ENCODE results near the gene ENTHD1. TPM values are rescaled to one million over a fixed set of nuclear protein-coding genes. Genes with fewer than 3 reads are reported as not detected.
A peak's percentile ranks its signal among the peaks of the same experiment; 100 is the strongest.

The ENTHD1 gene
- total and polyA plus RNA-seq, 9 of the 15 experiments (the other 6 are each of a cell fraction or from before 2014, with no cell fraction given): 0.13 to 0.98 (median 0.35) TPM

DNA sequence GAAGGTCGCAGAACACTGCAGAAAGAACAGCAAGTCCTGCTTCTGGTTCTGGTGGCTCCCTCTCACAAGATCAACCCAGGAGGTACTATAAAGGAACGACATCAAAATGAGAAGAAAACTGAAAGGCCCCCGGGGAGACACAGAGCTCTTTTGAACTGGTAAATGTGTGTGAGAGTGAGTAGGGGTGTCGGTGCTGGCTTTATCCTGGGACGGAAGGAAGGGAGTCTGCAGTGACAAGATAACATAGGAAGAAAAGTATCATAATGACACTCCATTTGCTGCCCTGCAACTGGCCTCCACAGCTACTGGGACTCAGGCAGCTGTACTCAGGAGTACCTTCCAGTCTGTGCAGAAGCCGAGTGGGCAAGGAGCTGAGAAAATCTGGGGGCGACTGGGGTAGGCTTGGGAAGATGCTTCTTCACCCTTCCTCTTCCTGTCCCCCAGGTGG, 60.9 kb downstream of the ENTHD1 start (continued):
- TF ChIP-seq YY1 (IDR thresholded peaks at IDR 0.05; ENCODE audit: borderline replicate concordance in 1 of 3, control insufficient read depth in 1 of 3, extremely low read depth in 1 of 3, insufficient read depth in 3 of 3, insufficient read length in 1 of 3, insufficient replicate concordance in 2 of 3, low read depth in 1 of 3, low read length in 2 of 3): peak in 1 of 3 experiments; percentile 51
- TF ChIP-seq BHLHE40 (IDR thresholded peaks at IDR 0.05; ENCODE audit: low read length): 0 out of 2 replicates have a peak, but pooled peaks have one; percentile 45
- TF ChIP-seq TBL1XR1 (IDR thresholded peaks at IDR 0.05; ENCODE audit: low read length in 2 of 2): peak; percentile 15 to 73; a peak in 3 of 4 replicates
- 0 out of 2 replicates have a peak, but pooled peaks have one; percentile 35 for TF ChIP-seq ZKSCAN8 (CRISPR knock-in tag; IDR thresholded peaks at IDR 0.05)
- no peak for TF ChIP-seq THRAP3 (IDR thresholded peaks at IDR 0.05; ENCODE audit: borderline replicate concordance)
- no peak for TF ChIP-seq NR1H2 (CRISPR knock-in tag; IDR thresholded peaks at IDR 0.05)
- TF ChIP-seq ZNF143 (CRISPR knock-in tag; IDR thresholded peaks at IDR 0.05): no peak
- TF ChIP-seq ZNF436 (CRISPR knock-in tag; IDR thresholded peaks at IDR 0.05): no peak
- TF ChIP-seq, protein P1, sequence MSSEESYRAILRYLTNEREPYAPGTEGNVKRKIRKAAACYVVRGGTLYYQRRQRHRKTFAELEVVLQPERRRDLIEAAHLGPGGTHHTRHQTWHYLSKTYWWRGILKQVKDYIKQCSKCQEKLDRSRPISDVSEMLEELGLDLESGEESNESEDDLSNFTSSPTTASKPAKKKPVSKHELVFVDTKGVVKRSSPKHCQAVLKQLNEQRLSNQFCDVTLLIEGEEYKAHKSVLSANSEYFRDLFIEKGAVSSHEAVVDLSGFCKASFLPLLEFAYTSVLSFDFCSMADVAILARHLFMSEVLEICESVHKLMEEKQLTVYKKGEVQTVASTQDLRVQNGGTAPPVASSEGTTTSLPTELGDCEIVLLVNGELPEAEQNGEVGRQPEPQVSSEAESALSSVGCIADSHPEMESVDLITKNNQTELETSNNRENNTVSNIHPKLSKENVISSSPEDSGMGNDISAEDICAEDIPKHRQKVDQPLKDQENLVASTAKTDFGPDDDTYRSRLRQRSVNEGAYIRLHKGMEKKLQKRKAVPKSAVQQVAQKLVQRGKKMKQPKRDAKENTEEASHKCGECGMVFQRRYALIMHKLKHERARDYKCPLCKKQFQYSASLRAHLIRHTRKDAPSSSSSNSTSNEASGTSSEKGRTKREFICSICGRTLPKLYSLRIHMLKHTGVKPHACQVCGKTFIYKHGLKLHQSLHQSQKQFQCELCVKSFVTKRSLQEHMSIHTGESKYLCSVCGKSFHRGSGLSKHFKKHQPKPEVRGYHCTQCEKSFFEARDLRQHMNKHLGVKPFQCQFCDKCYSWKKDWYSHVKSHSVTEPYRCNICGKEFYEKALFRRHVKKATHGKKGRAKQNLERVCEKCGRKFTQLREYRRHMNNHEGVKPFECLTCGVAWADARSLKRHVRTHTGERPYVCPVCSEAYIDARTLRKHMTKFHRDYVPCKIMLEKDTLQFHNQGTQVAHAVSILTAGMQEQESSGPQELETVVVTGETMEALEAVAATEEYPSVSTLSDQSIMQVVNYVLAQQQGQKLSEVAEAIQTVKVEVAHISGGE (CRISPR knock-in tag; IDR thresholded peaks at IDR 0.05): 0 out of 6 replicates have a peak, but pooled peaks of 1 of the 3 experiments have one; percentile 45
- no peak for TF ChIP-seq C11orf30 (IDR thresholded peaks at IDR 0.05; ENCODE audit: low read depth)
- peak in 1 of 2 experiments; percentile 46; a peak in 1 of 4 replicates for TF ChIP-seq HDAC1 (IDR thresholded peaks at IDR 0.05)
- peak; percentile 72 for TF ChIP-seq POLR2AphosphoS5 (IDR thresholded peaks at IDR 0.05; ENCODE audit: control insufficient read depth, insufficient read depth, low read depth, low read length)
- no peak for TF ChIP-seq HOXB6 (CRISPR knock-in tag; IDR thresholded peaks at IDR 0.05; ENCODE audit: borderline replicate concordance)
- TF ChIP-seq, protein P2, sequence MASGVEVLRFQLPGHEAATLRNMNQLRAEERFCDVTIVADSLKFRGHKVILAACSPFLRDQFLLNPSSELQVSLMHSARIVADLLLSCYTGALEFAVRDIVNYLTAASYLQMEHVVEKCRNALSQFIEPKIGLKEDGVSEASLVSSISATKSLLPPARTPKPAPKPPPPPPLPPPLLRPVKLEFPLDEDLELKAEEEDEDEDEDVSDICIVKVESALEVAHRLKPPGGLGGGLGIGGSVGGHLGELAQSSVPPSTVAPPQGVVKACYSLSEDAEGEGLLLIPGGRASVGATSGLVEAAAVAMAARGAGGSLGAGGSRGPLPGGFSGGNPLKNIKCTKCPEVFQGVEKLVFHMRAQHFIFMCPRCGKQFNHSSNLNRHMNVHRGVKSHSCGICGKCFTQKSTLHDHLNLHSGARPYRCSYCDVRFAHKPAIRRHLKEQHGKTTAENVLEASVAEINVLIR (CRISPR knock-in tag; IDR thresholded peaks at IDR 0.05): no peak
- TF ChIP-seq JUND (IDR thresholded peaks at IDR 0.05; ENCODE audit: borderline replicate concordance, low read depth, low read length): peak; percentile 73; the same call in 1 of the 2 replicates
- TF ChIP-seq JUND (tag; IDR thresholded peaks at IDR 0.05; ENCODE audit: borderline replicate concordance, low read depth, low read length): peak; percentile 49; the same call in 1 of the 3 replicates
- no peak for TF ChIP-seq ZNF41 (CRISPR knock-in tag; conservative IDR thresholded peaks at IDR 0.05)
- no peak for TF ChIP-seq NR3C1 (CRISPR knock-in tag; IDR thresholded peaks at IDR 0.05)
- peak; percentile 72; the same call in 1 of the 2 replicates for TF ChIP-seq KLF16 (IDR thresholded peaks at IDR 0.05)
- 0 out of 2 replicates have a peak, but pooled peaks have one; percentile 14 for TF ChIP-seq CREB1 (IDR thresholded peaks at IDR 0.05)
- no peak for TF ChIP-seq CREB1 (CRISPR knock-in tag; IDR thresholded peaks at IDR 0.05)
- TF ChIP-seq SETDB1 (IDR thresholded peaks at IDR 0.05; ENCODE audit: low read length): no peak
- peak; percentile 91 for TF ChIP-seq ETV1 (tag; conservative IDR thresholded peaks at IDR 0.05; ENCODE audit: low read depth)
- peak; percentile 59; the same call in 1 of the 2 replicates for TF ChIP-seq MECOM (CRISPR knock-in tag; IDR thresholded peaks at IDR 0.05)

All from K562 (cell line).